AG04450 (cell line): Measurements from ENCODE around the gene SLC6A19. TPM values are rescaled to one million over a fixed set of nuclear protein-coding genes. Genes with fewer than 3 reads are reported as not detected.

Source experiments
- CTCF ChIA-PET: fragments of 300-600, 350-600 bp; formaldehyde crosslinking; extraction: SDS; loops from one replicate; lab custom pipeline; 2022; ENCODE audit warnings: antibody characterized with exemption, inconsistent platforms; lab: Charles Lee
- POLR2A ChIA-PET: fragments of 350-600 bp; formaldehyde crosslinking; extraction: SDS; loops from one replicate; lab custom pipeline; 2021; ENCODE audit warnings: antibody characterized with exemption, inconsistent platforms; lab: Yijun Ruan, JAX
- DNase-seq: peaks from one replicate; pipeline ENCODE4 v3.0.0-alpha.2; 2011; ENCODE audit warnings: low read depth, low spot score
- H3K27ac ChIP-seq: one replicate; pipeline ENCODE4 v1.5.1; 2012; ENCODE audit warnings: low read depth, low read length, control low read depth
- H3K27me3 ChIP-seq: one replicate; pipeline ENCODE4 v1.6.0; 2012; ENCODE audit warnings: low read length; ENCODE audit not compliant: control insufficient read depth, insufficient read depth
- H3K4me3 ChIP-seq: 2 replicates; pipeline ENCODE4 v1.5.1; 2011; ENCODE audit warnings: mild to moderate bottlenecking, low read depth, low read length, control low read depth
- H3K9me3 ChIP-seq: 2 replicates; pipeline ENCODE4 v1.5.1; 2012; ENCODE audit warnings: low read length; ENCODE audit not compliant: control insufficient read depth, insufficient read depth
- CTCF ChIP-seq: IDR thresholded peaks from 2 replicates; pipeline ENCODE4 v1.5.1; 2011; ENCODE audit warnings: low read depth, low read length, control low read depth, inconsistent platforms
- polyA plus RNA-seq: library from polyadenylated mRNA; depleted of rRNA; stranded (reverse); fragments of >200 nt; gene quantifications from 2 replicates; pipeline ENCODE4 v1.2.3, GENCODE V29; 2011

The SLC6A19 gene
- polyA plus RNA-seq, 1 experiment = not detected

- CTCF ChIA-PET = interaction anchor here (0.6 kb wide), 1 partner anchor 660 kb away, joined by 4 read pairs; no protein-coding TSS in a partner anchor
- no peak for TF ChIP-seq CTCF
- POLR2A ChIA-PET = no interaction called here
- H3K9me3 ChIP-seq = peaks cover 33% of the 10 kb centered on the region
- peaks cover 6% of the 10 kb centered on the region for H3K27me3 ChIP-seq
- no peak overlapping the region for H3K27ac ChIP-seq
- no peak for DNase-seq
- no peak overlapping the region for H3K4me3 ChIP-seq
These were observed 30.0 kb upstream of the SLC6A19 start for GRCh38 chr5:1171340-1171941.

GRCh38 chr5:1172007-1172581 lies 29.3 kb upstream of the SLC6A19 start:
- CTCF ChIA-PET = interaction anchor here (0.6 to 1.1 kb wide), 2 partner anchors 237 to 660 kb away, joined by 3 to 4 read pairs; no protein-coding TSS in a partner anchor
- H3K4me3 ChIP-seq = no peak overlapping the region

GRCh38 chr5:1172670-1173404 lies 28.6 kb upstream of the SLC6A19 start:
- ChIA-PET POLR2A (no interaction called here), CTCF (interaction anchor here (0.6 to 2.6 kb wide), 5 partner anchors 27 to 485 kb away, joined by 3 to 28 read pairs (median 3); no protein-coding TSS in a partner anchor)
- no peak for DNase-seq
- peaks cover 35% of the 10 kb centered on the region for H3K9me3 ChIP-seq
- TF ChIP-seq CTCF = no peak
- H3K27ac ChIP-seq = no peak overlapping the region
- no peak overlapping the region for H3K4me3 ChIP-seq
- H3K27me3 ChIP-seq = peaks cover 3% of the 10 kb centered on the region

More at GRCh38 chr5:1172007-1172581, 29.3 kb upstream of the SLC6A19 start:
- no peak for TF ChIP-seq CTCF
- Histone ChIP-seq H3K27me3 (peaks cover 6% of the 10 kb centered on the region), H3K27ac (no peak overlapping the region), H3K9me3 (peaks cover 35% of the 10 kb centered on the region)
- no peak for DNase-seq
- POLR2A ChIA-PET = no interaction called here

- H3K27me3 ChIP-seq = no peaks in the 10 kb centered on the region
- CTCF ChIA-PET = interaction anchor here (0.6 to 2.6 kb wide), 12 partner anchors 10 to 485 kb away, joined by 3 to 28 read pairs (median 4); no protein-coding TSS in a partner anchor
- DNase-seq = no peak
- TF ChIP-seq CTCF = no peak
- POLR2A ChIA-PET = no interaction called here
- H3K9me3 ChIP-seq = peaks cover 35% of the 10 kb centered on the region
- no peak overlapping the region for H3K27ac ChIP-seq
- H3K4me3 ChIP-seq = no peak overlapping the region
These were observed 27.8 kb upstream of the SLC6A19 start for GRCh38 chr5:1173485-1174070.
